ENCODE results near the gene OR1J2. TPM values are rescaled to one million over a fixed set of nuclear protein-coding genes. Genes with fewer than 3 reads are reported as not detected.

OR1J2 gene
- total and polyA plus RNA-seq, 2 of the 8 experiments (the other 6 are each of a cell fraction or from before 2014, with no cell fraction given): not detected

DNA sequence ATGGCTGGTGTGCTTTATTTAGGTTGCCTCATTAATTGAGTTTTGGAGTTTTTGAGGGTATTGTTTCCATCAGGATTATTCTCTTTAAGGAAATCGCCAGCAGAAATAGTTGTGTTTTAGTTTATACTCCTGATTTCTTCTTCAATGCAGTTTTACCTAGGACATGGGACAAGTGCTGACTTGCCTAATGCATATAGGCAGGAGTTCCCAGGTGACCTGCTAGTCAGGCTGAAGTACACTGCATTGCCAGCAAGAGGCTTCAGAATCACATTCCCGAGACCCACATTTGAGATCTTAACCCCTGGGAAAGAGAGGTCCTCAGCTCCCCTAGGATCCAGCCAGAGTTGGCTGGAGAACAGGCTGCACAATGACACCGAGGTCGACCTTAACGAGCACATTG, 40.8 kb downstream of the OR1J2 start:
- Histone ChIP-seq H4K5ac (ENCODE audit: insufficient read length, low read depth, low read length) (no peak overlapping the region), H4K91ac (replicated peaks; ENCODE audit: insufficient read length, low read length) (no peak overlapping the region), H3K4me3 (ENCODE audit: extremely low read depth in 1 of 4, insufficient read depth in 2 of 4, low read depth in 3 of 4, low read length in 4 of 4) (no peak overlapping the region), H3K18ac (ENCODE audit: extremely low read depth, low read length) (no peak overlapping the region), H2BK12ac (ENCODE audit: low read depth, low read length) (no peak overlapping the region), H2BK15ac (ENCODE audit: low read length) (no peak overlapping the region), H3K27me3 (replicated peaks in 1 of 4; ENCODE audit: control insufficient read depth in 3 of 4, extremely low read depth in 1 of 4, insufficient read depth in 3 of 4, low read length in 3 of 4) (no peaks in the 10 kb centered on the region), H3K9ac (replicated peaks in 1 of 4; ENCODE audit: extremely low read depth in 1 of 4, low read depth in 3 of 4, low read length in 3 of 4) (no peak overlapping the region), H2BK120ac (replicated peaks; ENCODE audit: low read depth, low read length) (no peak overlapping the region), H3K9me3 (ENCODE audit: insufficient read depth in 2 of 2, low read depth in 1 of 2, low read length in 1 of 2) (peaks cover 40 to 54% of the 10 kb centered on the region in 2 experiments), H3K23me2 (ENCODE audit: low read depth, low read length) (no peaks in the 10 kb centered on the region; the same call in 1 of the 2 replicates), H4K20me1 (replicated peaks in 1 of 2; ENCODE audit: control insufficient read depth in 1 of 2, insufficient read depth in 2 of 2, low read length in 2 of 2) (no peaks in the 10 kb centered on the region), H2BK20ac (ENCODE audit: low read length) (no peak overlapping the region), H3K14ac (ENCODE audit: insufficient read length) (no peak overlapping the region), H3K36me3 (ENCODE audit: control insufficient read depth in 2 of 4, insufficient read depth in 4 of 4, low read length in 3 of 4) (no peaks in the 10 kb centered on the region; a peak in 1 of 8 replicates), H3K56ac (replicated peaks; ENCODE audit: insufficient read length, low read depth, low read length) (no peak overlapping the region), H2AK5ac (ENCODE audit: low read depth, low read length) (no peak overlapping the region), H2AFZ (ENCODE audit: low read length) (no peak overlapping the region), H3K4ac (replicated peaks; ENCODE audit: insufficient read length, low read depth, low read length) (no peak overlapping the region), H2BK5ac (ENCODE audit: low read depth, low read length) (no peak overlapping the region), H3K4me2 (ENCODE audit: insufficient read depth in 1 of 2, low read depth in 2 of 2, low read length in 2 of 2) (no peak overlapping the region), H3K23ac (ENCODE audit: insufficient read length) (no peak overlapping the region), H3K4me1 (replicated peaks in 1 of 4; ENCODE audit: control insufficient read depth in 3 of 4, insufficient read depth in 4 of 4, low read length in 3 of 4) (no peaks in the 10 kb centered on the region), H3K27ac (ENCODE audit: low read depth, low read length) (no peak overlapping the region), H3K79me1 (ENCODE audit: low read depth, low read length) (no peaks in the 10 kb centered on the region), H3K79me2 (ENCODE audit: control insufficient read depth in 1 of 2, insufficient read depth in 2 of 2, low read length in 2 of 2) (no peaks in the 10 kb centered on the region), H4K8ac (ENCODE audit: extremely low read depth, insufficient read depth, low read length) (no peak overlapping the region)
- ChIA-PET CTCF (ENCODE audit: partially characterized antibody) (no interaction called here), POLR2A (ENCODE audit: partially characterized antibody) (no interaction called here)
- 72% methylated on average over 5 of the region's 5 CpGs; no CpG with 5 or more reads in 1 of the 2 experiments for WGBS, 2 experiments (ENCODE audit: extremely low coverage in 1 of 2, insufficient coverage in 1 of 2, insufficient read length in 1 of 2, insufficient replicate concordance in 2 of 2, low coverage in 1 of 2, low lambda C conversion rate in 2 of 2, missing lambda C conversion rate in 1 of 2)
- DNase-seq (ENCODE audit: low read depth in 1 of 2, low spot score in 2 of 2): no peak
- no peak for FAIRE-seq
- no peak for TF ChIP-seq ASH2L (IDR thresholded peaks at IDR 0.05; ENCODE audit: low read length)

All from H1 (cell line).